ENCODE measurements around the gene SIPA1L2.

- TF ChIP-seq, protein P1, sequence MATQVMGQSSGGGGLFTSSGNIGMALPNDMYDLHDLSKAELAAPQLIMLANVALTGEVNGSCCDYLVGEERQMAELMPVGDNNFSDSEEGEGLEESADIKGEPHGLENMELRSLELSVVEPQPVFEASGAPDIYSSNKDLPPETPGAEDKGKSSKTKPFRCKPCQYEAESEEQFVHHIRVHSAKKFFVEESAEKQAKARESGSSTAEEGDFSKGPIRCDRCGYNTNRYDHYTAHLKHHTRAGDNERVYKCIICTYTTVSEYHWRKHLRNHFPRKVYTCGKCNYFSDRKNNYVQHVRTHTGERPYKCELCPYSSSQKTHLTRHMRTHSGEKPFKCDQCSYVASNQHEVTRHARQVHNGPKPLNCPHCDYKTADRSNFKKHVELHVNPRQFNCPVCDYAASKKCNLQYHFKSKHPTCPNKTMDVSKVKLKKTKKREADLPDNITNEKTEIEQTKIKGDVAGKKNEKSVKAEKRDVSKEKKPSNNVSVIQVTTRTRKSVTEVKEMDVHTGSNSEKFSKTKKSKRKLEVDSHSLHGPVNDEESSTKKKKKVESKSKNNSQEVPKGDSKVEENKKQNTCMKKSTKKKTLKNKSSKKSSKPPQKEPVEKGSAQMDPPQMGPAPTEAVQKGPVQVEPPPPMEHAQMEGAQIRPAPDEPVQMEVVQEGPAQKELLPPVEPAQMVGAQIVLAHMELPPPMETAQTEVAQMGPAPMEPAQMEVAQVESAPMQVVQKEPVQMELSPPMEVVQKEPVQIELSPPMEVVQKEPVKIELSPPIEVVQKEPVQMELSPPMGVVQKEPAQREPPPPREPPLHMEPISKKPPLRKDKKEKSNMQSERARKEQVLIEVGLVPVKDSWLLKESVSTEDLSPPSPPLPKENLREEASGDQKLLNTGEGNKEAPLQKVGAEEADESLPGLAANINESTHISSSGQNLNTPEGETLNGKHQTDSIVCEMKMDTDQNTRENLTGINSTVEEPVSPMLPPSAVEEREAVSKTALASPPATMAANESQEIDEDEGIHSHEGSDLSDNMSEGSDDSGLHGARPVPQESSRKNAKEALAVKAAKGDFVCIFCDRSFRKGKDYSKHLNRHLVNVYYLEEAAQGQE (IDR thresholded peaks at IDR 0.05; ENCODE audit: insufficient read depth in 1 of 2, low read depth in 2 of 2, low read length in 2 of 2) = no peak
- no peak for TF ChIP-seq POLR2AphosphoS5 (IDR thresholded peaks at IDR 0.05; ENCODE audit: low read depth, low read length)
Measured at GRCh38 chr1:232621050-232621449, 8.9 kb downstream of the SIPA1L2 start.

Measured in PFSK-1 (cell line).